ENCODE results near the gene SEC31A. TPM values are rescaled to one million over a fixed set of nuclear protein-coding genes. Genes with fewer than 3 reads are reported as not detected.

SEC31A gene
- total and polyA plus RNA-seq, 2 experiments from 2014 or later = 226 to 306 TPM

DNA sequence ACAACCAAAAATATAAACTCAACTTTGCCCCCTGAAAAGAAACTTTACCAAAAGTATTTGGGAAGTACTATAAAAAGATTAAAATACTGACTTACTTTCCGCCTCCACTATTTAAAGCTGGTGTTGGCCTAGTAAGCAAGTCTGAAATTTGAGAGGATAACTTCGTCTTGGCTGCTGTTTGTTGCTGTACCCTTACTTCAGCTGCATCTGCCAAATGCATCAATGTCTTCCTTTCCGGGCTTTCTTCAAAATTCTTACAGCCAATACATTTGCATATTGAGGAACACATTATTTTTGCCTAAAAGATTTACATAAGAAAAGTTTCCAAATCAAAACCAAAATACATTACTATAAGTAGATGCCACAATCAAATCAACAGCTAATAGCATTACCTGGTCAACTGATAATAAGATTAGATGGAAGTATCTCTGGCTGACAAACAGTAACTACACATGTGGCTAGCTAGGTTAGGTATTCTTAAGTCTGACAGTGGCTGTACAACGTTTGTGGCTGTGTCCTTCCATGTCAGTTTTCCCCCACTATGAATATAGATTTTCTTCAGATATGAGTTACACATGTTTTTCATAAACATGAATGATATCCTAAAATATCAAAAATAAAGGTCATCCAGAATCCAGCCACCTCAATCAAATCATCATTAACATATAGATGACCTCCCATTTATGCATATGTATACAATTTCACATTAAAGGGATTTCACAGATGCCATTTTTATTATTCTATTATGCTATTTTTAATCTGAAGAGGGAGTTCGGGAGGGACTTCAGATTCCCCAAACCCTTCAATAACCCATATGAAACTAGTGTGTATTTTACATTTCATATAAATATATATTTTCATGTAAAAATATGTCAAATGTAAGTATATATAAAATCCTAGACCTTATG lies 40.1 kb upstream of the SEC31A start:
- no peaks in the 10 kb centered on the region for H3K27me3 ChIP-seq
- H3K4me1 ChIP-seq (ENCODE audit: insufficient read depth) = no peaks in the 10 kb centered on the region
- H3K9me3 ChIP-seq (ENCODE audit: low read depth) = no peaks in the 10 kb centered on the region
- DNase-seq (ENCODE audit: low spot score) = no peak
- 84% methylated on average over 5 of the region's 5 CpGs for WGBS (ENCODE audit: low lambda C conversion rate, missing lambda C conversion rate)
- no peak overlapping the region for H2AFZ ChIP-seq
- no peak overlapping the region for H3K4me3 ChIP-seq
- H3K4me2 ChIP-seq = no peak overlapping the region
- H3K27ac ChIP-seq = no peak overlapping the region
- H3K9me2 ChIP-seq (replicated peaks; ENCODE audit: insufficient read depth) = no peaks in the 10 kb centered on the region
- no peaks in the 10 kb centered on the region for H3K36me3 ChIP-seq (replicated peaks; ENCODE audit: insufficient read depth, low read depth)
- H4K20me1 ChIP-seq (ENCODE audit: insufficient read depth, poor library complexity, severe bottlenecking) = no peaks in the 10 kb centered on the region
- TF ChIP-seq EZH2 (IDR thresholded peaks at IDR 0.05; ENCODE audit: borderline replicate concordance) = no peak
- TF ChIP-seq, protein P1, sequence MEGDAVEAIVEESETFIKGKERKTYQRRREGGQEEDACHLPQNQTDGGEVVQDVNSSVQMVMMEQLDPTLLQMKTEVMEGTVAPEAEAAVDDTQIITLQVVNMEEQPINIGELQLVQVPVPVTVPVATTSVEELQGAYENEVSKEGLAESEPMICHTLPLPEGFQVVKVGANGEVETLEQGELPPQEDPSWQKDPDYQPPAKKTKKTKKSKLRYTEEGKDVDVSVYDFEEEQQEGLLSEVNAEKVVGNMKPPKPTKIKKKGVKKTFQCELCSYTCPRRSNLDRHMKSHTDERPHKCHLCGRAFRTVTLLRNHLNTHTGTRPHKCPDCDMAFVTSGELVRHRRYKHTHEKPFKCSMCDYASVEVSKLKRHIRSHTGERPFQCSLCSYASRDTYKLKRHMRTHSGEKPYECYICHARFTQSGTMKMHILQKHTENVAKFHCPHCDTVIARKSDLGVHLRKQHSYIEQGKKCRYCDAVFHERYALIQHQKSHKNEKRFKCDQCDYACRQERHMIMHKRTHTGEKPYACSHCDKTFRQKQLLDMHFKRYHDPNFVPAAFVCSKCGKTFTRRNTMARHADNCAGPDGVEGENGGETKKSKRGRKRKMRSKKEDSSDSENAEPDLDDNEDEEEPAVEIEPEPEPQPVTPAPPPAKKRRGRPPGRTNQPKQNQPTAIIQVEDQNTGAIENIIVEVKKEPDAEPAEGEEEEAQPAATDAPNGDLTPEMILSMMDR (IDR thresholded peaks at IDR 0.05; ENCODE audit: poor library complexity) = no peak
- no peaks in the 10 kb centered on the region for H3K79me2 ChIP-seq

DNA sequence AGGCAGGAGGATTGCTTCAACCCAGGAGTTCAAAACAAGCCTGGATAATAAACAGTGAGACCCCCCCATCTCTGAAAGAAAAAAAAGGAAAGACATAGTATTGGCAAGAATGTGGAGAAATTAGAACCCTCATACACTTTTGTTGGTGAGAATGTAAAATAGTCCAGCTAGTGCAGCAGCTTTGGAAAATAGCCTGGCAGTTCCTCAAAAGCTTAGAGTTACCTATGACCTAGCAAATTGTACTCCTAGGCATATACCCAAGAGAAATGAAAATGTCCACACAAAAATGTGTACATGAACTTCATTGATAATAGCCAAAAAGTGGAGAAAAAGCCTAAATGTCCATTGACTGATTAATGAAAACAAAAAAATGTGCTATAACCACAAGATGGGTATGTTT lies 30.8 kb upstream of the SEC31A start:
- no peaks in the 10 kb centered on the region for H3K79me2 ChIP-seq
- TF ChIP-seq EZH2 (IDR thresholded peaks at IDR 0.05; ENCODE audit: borderline replicate concordance) (no peak), EZH2phosphoT487 (IDR thresholded peaks at IDR 0.05; ENCODE audit: low read depth, severe bottlenecking, unreplicated experiment) (no peak)
- TF ChIP-seq, protein P1 (IDR thresholded peaks at IDR 0.05; ENCODE audit: poor library complexity) = no peak
- DNase-seq (ENCODE audit: low spot score) = no peak
- H3K27me3 ChIP-seq = no peaks in the 10 kb centered on the region
- no peak overlapping the region for H3K27ac ChIP-seq
- H3K4me2 ChIP-seq = no peak overlapping the region
- no peaks in the 10 kb centered on the region for H3K9me2 ChIP-seq (replicated peaks; ENCODE audit: insufficient read depth)
- H3K36me3 ChIP-seq (replicated peaks; ENCODE audit: insufficient read depth, low read depth) = no peaks in the 10 kb centered on the region
- no peaks in the 10 kb centered on the region for H3K4me1 ChIP-seq (ENCODE audit: insufficient read depth)
- no peaks in the 10 kb centered on the region for H3K9me3 ChIP-seq (ENCODE audit: low read depth)
- H2AFZ ChIP-seq = no peak overlapping the region
- no peaks in the 10 kb centered on the region for H4K20me1 ChIP-seq (ENCODE audit: insufficient read depth, poor library complexity, severe bottlenecking)
- H3K4me3 ChIP-seq = no peak overlapping the region

DNA sequence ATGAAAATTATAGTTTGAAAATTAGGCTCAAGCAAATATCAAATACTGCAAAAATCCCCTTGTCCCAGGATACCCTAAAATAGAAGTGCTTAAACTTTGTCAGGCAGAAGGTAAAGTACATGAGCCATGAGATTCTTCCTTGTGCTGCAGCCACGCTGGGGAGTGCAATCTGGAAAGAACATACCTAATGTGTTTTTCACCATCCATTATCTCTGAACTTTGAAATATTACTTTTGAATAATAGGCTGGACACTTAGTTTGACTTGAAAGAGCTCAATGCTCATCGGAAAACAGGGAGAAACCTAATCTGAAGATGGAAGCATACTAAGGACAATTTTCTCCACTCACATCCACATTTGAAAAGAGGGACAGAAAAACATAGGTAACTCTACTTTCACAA lies 28.4 kb upstream of the SEC31A start:
- WGBS (ENCODE audit: low lambda C conversion rate, missing lambda C conversion rate) = 66% methylated on average over 2 of the region's 2 CpGs
- no peak overlapping the region for H3K27ac ChIP-seq
- no peaks in the 10 kb centered on the region for H3K36me3 ChIP-seq (replicated peaks; ENCODE audit: insufficient read depth, low read depth)
- TF ChIP-seq, protein P1 (IDR thresholded peaks at IDR 0.05; ENCODE audit: poor library complexity) = no peak
- TF ChIP-seq EZH2 (IDR thresholded peaks at IDR 0.05; ENCODE audit: borderline replicate concordance) (no peak), EZH2phosphoT487 (IDR thresholded peaks at IDR 0.05; ENCODE audit: low read depth, severe bottlenecking, unreplicated experiment) (no peak)
- H4K20me1 ChIP-seq (ENCODE audit: insufficient read depth, poor library complexity, severe bottlenecking) = no peaks in the 10 kb centered on the region
- H3K9me2 ChIP-seq (replicated peaks; ENCODE audit: insufficient read depth) = no peaks in the 10 kb centered on the region
- no peaks in the 10 kb centered on the region for H3K9me3 ChIP-seq (ENCODE audit: low read depth)
- no peaks in the 10 kb centered on the region for H3K4me1 ChIP-seq (ENCODE audit: insufficient read depth)
- H3K27me3 ChIP-seq = no peaks in the 10 kb centered on the region
- H2AFZ ChIP-seq = no peak overlapping the region
- peak; percentile 4 for DNase-seq (ENCODE audit: low spot score)
- no peak overlapping the region for H3K4me2 ChIP-seq
- no peak overlapping the region for H3K4me3 ChIP-seq
- H3K79me2 ChIP-seq = no peaks in the 10 kb centered on the region
